NCI-H1105 (cell line): Measurements from ENCODE around the gene TMIGD2.
"Not testable (repeated sequence)": the region's sequence is repeated elsewhere in the genome, so short reads cannot be mapped to it uniquely, and the experiment has no call there.

Experiments
- DNase-seq: peaks from one replicate; lab custom pipeline; 2025; lab: John Stamatoyannopoulos, UW

Gene TMIGD2

DNA sequence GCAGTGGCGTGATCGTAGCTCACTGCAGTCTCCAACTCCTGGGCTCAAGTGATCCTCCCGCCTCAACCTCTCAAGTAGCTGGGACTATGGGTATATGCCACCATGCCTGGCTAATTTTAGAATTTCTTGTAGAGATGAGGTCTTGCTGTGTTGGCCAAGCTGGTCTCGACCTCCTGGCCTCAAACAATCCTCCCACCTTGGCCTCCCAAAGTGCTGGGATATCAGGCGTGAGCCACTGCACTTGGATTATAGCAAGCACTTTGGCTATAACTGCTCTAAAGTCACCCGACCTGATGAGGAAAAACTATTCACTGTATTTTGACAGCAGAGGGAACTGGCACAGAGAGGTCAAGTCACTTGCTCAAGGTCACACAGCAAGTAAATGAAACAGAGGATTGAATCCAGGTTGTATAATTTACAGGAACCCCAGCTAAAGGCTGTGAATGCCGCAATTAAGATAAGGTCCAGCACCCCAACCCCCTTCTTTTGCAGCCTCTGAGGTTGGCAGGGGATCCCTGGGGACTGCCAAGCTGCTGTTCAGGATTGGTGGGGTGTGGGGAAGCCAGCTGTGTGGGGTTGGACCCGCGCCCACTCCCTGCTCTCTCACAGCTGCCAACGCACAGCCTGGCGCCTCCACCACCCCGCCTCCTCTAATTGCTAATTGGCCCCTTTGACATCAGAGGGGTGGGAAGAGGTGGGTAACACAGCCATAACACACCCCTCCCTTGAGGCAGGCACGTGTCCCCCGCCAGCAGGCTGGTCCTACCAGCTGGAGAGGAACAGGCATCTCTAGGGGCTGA is 6.0 kb downstream of the TMIGD2 start:
- peak; percentile 97 for DNase-seq

DNA sequence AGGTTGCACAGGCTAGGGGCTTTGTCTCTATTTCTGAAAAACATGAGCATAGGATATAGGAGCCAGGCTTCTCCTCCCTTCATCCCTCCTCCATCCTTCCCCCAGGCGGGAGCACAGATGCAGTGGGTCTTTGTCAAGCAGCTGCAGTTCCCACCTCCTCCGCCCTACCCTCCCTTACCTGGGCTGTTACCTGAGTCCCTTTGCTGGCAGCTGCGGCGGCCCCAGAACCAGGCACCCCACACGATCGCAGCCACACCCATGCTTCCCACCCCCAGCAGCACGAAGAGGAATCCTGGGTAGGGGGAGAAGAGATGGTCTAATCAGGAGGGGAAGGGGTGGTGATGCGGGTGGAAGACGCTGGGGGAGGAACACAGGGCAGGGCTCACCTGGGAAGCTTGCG is 7.8 kb downstream of the TMIGD2 start:
- DNase-seq: no peak

DNA sequence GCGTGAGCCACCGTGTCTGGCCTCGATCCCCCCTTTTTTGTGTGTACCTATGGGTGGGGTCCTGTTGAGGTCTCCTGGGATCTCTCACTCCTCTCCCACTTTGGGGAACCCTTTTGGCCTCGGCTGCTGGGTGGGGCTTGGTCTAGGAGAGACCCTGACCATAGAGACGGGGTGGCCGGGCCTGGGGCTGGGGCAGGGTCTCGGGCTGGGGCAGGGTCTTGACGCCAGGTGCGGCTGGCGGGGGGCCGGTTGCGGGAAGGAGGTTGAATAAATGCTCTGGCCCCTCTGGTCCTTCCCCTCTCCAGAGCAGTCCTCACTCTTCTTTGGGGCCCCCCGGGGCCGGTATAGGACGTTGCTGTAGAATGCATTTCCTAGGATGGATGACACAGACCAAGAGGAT is 9.7 kb downstream of the TMIGD2 start:
- no peak for DNase-seq

DNA sequence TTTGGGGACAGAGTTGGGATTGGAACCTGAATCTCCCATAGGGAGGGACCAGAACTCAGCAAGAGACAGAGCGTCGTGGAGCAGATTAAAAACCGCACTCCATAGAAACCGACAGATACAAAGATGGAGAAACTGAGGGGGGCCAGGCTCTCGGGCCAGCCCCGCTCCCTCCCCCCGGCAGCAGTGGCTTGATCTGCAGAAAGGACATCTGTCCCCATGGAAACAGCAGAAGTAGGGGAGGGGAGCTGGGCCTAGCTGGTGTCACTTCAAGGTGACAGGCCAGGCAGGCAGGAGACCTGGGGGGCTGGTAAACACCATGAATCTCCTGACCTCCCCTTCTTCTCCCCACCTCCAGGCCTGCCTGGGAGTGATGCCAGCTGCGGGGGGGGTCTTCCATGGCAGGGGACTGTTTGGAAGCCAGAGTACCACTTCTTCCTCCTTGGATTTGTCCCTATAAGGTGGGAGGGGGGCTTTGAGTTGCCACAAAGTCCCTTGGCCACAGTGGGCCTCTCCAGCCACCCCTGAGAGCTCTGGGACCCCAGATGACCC is 10.9 kb downstream of the TMIGD2 start:
- no peak for DNase-seq

DNA sequence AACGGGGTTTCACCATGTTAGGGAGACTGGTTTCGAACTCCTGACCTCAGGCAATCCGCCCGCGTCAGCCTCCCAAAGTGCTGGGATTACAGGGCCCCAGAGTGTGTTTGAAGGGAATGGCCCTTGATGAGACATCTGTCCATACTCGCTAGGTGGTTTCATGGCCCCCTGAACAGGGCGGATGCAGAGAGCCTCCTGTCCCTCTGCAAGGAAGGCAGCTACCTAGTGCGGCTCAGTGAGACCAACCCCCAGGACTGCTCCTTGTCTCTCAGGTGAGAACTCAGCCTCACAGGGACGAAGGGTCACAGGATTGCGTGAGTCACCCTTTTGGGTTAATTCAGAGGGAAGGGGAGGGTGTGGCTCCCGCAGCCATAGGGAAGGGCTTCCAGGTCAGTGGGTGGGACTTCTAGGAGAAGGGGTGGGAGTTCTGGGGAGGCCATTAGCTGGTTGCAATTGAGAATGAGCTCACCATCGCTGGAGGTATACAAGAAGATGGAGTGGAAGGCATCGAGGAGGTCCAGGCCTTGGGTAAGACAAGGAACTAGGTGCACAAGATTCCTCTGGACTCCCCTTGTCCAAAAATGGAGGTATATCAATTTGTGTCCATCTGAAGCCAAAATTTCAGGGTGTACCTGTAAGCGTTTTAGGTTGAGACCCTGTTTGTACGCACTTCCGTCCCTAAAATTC is 14.0 kb downstream of the TMIGD2 start:
- no peak for DNase-seq

DNA sequence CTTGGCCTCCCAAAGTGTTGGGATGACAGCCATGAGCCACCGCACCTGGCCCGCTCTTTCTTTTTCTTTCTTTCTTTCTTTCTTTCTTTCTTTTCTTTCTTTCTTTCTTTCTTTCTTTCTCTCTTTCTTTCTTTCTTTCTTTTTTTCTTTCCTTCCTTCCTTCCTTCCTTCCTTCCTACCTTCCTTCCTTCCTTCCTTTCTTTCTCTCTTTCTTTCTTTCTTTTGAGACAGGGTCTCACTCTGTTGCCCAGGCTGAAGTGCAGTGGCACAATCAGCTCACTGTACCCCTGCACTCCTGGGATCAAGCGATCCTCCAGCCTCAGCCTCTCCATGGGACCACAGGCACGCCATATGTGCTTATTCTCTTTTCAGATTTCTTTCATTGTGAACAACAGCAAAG is 16.0 kb downstream of the TMIGD2 start:
- not testable (repeated sequence) for DNase-seq

DNA sequence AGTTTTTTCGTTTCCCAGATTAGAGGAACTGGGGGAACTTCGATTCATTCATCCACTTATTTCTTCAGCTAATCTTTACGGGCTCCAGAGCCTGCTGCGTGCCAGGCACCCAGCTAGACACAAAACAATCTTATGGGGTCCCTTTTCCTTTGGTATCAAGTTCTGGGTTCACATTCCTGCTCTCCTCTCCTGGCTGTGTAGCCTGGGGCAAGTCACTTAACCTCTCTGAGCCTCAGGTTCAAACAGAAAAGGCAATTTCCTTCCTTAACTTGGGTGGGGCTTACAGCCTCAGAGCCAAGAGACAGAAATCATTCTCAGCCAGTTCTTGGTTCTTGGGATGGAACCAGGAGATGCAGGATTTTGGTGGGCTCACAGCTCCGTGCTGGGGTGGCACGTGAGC is 17.2 kb downstream of the TMIGD2 start:
- DNase-seq: no peak

DNA sequence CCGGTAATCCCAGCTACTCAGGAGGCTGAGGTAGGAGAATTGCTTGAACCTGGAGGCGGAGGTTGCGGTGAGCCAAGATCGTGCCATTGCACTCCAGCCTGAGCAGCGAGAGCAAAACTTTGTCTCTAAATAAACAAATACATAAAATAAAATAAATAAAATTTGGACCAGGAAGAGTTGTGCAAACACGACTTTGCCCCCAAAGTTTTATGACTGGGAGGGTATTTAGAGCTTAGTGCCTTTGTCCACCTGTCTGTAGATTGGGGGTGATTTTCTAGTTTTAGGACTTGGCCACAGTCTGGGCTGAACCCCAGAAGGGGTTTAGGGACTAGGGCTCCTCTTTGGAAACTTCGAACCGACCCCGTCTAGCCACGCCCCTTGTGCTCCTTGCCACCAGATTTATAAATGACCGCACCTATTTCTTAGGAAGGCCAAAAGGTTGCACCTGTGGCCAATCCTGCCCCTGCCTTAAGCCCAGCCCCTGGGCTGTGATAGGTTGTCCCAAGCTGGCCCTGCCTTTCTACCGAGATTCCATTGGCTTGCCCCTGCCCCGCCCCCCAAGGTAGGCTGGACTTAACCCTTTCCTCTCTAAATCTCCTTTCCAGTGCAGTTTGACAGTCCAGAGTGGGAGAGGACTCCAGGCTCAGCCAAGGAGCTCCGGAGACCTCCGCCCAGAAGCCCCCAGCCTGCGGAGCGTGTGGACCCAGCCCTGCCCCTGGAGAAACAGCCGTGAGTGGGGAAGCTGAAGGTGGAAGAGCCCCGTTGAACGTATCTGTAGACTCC is 17.8 kb downstream of the TMIGD2 start:
- DNase-seq: no peak

DNA sequence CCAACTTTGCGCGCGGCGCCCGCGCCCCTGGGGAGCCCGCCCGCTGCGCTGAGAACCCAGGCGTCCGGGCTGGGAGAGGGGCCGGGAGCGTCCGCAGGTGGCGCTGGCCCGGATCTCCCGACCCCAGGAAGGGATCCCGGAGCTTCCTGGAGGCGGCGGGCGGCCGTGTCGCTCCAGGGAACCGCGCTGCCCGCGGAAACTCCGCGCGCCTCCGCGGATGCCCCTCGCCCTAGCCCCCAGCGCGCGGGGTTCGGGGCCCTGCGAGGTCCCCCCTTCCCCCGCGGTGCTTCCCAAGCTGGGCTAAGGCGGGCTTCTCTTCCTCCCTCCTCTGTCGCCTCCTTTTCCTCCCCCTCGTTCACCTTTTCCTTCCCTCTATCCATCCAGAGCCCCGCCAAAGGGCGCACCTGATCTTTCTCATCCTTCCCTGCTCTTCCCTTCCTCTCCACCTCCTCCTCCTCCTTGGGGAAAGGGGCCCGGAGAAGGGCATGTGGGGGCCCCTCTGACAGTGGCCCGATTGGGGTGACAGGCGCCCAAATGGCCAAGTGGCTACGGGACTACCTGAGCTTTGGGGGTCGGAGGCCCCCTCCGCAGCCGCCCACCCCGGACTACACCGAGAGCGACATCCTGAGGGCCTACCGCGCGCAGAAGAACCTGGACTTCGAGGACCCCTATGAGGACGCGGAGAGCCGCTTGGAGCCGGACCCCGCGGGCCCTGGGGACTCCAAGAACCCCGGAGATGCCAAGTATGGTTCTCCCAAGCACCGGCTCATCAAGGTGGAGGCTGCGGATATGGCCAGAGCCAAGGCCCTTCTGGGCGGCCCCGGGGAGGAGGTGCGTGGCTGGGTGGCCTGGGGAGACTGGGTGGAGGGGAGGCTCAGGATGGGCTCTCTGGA is 22.4 kb downstream of the TMIGD2 start:
- DNase-seq: no peak

DNA sequence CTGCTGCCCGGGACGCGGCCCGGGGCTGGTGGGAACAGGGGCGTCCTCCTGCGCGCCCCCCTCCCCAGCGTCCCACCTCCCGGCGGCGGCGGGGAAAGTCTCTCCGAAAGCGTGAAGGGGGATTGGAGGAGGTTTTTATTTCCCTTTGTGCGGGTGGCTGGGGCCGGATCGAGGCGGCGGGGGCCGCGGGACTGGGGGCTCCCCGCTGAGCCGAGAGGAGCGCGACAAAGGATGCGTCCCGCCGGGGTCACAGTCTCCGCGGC is 23.0 kb downstream of the TMIGD2 start:
- no peak for DNase-seq

DNA sequence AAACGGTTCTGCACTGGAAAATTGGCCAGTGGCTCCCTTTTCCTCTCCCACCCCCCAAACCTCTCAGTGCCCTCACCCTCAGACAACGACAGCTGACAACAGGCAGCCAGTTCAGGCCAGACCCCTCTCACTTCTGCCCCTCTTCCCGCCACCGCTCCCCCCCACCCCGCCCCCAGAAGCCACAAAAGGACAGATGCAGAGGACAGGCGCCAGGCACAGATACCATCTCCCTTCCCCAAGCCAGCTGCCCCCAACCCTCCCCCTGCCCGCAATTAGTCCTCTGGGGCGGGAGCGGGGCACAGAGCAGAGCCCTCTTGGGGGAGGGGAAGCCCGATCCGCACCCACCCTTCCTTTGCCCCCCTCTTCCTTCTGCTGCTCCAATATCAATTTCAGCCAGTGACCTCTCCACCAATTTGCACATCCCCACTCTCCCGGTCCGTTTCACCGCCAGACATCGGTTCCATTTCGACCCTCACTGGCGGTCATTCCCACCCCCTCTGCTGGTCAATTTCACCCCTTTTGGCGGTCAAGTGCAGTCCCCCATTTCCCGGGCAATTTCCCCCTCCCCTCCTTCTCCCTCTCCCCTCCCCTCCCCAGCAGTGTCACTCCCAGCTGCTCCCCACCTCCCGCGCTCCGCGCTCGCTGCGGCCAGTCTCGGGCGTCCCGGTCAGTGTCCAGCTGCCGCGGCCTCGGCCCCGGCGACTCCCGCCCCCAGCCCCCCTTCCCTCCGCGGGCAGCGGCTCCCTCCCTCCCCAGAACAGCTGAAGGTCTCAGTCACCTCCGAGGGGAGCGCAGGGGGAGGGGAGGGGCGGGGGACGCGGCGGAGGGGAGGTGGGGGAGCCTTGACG is 23.5 kb downstream of the TMIGD2 start, which contains the start of gene SHD:
Gene SHD (plus strand): TSS at position 848 of the 848 bp plus-strand sequence. CDS start 798 bp downstream, outside the sequence.
- DNase-seq: peak; percentile 65

DNA sequence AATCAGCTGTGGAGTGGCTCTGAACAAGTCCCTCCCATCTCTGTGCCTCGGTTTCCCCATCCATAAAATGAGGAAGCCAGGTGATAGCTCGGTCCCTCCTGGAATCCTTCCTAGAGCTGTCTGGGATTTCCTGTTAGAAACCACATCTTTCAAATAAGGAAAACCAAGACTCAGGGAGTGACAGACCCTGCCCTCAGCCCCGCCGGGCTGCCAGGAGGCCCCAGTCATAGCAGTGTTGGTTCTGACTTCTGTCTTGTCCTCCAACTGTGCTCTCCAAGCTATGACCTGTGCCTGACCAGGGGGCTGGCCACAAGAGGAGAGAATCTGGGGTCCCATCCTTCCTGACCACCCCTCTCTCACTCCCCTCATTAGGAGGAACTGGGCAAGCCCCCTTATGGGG is 24.2 kb downstream of the TMIGD2 start:
- DNase-seq: no peak

DNA sequence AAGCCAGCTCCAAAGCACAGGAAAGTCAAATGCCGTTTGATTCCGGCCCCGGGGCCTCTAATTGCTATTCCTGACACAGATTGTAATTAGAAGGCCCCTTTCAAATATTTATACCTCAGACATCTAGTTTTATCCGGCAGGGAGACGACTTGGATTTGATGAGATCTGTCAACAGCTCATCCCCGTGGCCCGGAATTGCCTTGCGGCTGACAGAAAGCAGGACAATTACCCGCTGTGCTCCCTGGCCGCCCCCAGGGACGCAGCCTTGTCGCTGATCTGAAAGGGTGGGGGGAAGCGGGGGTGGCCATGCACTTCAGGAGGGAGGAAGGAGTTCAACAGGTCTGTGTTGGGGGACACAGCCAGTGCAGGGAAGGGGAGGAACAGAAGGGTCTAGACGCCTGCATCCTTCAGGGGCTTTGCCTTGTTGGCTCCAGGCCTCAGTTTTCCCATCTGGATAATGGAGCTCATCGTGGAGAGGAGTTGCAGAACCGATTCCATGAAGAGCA is 24.9 kb downstream of the TMIGD2 start:
- no peak for DNase-seq

DNA sequence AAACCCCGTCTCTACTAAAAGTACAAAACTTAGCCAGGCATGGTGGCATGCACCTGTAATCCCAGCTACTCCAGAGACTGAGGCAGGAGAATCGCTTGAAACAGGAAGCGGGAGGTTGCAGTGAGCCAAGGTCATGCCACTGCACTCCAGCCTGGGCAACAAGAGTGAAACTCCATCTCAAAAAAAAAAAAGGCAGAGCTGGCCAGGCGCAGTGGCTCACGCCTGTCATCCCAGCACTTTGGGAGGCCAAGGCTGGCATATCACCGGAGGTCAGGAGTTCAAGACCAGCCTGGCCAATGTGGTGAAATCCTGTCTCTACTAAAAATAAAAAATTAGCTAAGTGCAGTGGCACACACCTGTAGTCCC is 27.9 kb downstream of the TMIGD2 start:
- DNase-seq: not testable (repeated sequence)

DNA sequence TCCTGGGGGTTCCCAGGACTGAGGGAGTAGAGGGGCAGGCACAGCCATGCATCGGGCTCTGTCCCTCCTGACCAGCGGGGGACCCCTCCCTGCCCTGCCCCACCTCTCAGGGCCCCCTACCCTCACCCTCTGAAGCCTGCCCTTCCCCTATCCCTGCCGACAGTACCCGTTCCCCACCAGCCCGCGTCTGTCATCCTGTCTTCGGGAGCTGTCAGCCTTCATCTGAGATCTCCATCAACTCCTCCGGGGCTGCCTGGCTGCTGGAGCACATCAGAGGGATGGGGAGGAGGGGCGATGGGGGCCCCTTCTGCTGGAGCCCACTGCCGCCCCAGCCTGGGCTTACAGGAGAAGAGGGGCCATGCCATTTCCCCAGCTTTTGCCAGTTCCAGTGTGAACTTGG is 29.3 kb downstream of the TMIGD2 start:
- DNase-seq: no peak

DNA sequence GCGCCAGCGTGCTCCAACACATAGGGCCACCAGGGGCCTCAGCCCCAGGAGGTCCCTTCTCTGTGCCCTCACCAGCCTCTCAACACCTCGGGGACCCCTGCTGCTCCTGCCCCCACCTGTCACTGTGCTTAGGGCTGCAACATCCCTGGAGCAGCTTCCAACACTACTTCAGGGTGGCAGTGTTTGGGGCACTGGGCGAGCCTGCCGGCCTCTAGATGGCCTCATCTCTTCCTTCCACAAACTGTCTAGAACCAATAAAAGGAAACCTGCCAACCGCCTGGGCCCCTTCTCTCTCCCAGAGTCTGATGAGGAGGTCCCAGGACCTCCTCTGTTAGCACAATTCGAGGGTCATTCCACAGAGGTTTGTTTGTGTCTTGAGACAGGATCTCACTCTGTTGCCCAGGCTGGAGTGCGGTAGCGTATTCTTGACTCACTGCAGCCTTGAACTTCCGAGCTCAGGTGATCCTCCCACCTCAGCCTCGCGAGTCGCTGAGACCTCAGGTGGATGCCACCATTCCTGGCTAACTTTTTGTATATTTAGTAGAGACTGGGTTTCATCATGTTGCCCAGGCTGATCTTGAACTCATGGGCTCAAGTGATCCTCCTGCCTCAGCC is 33.3 kb downstream of the TMIGD2 start:
- no peak for DNase-seq

DNA sequence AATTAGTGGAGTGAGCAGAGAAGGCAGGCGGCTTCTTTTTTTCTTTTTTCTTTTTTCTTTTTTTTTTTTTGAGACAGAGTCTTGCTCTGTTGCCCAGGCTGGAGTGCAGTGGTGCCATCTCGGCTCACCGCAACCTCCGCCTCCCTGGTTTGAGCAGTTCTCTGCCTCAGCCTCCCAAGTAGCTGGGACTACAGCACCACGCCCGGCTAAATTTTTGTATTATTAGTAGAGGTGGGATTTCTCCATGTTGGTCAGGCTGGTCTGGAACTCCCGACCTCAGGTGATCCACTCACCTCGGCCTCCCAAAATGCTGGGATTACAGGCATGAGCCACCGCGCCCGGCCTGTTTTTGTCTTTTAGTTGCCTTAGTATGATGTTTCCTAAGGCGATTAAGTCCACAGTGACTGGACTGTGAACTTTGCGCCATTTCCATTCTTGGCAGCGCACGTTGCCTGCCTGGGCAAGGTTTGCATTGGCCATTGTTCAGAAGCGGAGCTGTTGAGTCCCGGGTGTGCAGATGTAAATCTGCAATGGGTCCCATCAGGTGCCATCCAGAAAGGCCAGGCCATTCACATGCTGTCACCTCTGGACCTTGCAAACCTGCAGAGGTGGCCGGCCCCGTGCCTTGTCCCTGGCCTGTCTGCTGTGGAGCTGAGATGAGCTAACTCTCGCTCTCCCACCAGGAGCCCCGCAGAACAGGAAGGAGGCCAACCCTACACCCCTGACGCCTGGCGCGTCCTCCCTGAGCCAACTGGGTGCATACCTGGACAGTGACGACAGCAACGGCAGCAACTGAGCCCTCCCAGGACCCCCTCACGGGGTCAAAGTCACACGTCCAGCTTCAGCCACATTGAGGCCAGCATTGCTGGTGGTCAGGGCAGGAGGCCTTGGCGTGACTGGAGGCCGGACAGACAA is 34.0 kb downstream of the TMIGD2 start:
- DNase-seq: no peak

DNA sequence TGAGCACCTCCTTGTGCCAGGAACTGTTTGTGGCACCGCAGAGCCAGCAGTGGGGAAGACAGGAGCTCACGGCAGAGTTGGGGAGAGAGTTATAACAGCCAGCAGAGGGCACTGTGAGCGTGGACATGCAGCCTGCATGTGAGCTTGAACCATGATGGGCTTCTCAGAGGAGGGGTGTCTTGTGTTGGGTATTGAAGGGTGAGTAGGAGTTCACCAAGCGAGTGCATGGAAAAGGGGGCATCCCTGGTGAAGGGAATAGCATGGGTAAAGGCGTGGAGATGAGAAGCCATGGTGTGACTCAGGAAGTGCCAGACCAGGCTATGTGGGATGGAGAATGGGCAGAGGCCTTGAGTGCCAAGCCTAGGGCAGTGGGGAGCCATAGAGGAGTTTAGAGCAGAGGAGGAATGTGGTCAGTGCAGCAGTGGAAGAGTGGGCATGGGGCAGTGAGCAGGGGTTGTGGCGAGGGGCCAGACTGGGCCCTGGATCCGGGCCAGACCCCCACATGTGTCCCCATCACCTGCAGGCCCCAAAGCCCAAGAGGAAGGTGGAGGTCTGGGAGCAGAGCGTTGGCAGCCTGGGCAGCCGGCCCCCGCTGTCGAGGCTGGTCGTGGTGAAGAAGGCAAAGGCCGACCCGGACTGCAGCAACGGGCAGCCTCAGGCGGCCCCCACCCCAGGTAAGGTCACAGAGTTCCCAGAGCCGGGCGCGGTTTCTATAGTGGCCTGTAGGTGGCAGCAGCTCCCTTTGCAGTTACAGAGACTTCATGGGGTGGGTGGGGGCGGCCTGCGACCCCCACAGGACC is 34.9 kb downstream of the TMIGD2 start:
- DNase-seq: no peak
